HG03103 (cell line): ENCODE data around the gene PML.
"Not testable (repeated sequence)": the region's sequence is repeated elsewhere in the genome, so short reads cannot be mapped to it uniquely, and the experiment has no call there.

Experiments used
- ATAC-seq: cut with Tn5 transposase; IDR thresholded peaks from one replicate; pipeline ENCODE4 v1.9.1; 2021; ENCODE audit warnings: low read depth; ENCODE audit not compliant: unreplicated experiment

PML gene

GRCh38 chr15:74037171-74038117, 42.9 kb downstream of the PML start:
- no peak for ATAC-seq

- no peak for ATAC-seq
Observed at GRCh38 chr15:74038707-74039655, 44.5 kb downstream of the PML start.

GRCh38 chr15:74039656-74040010, 45.1 kb downstream of the PML start:
- no peak for ATAC-seq

GRCh38 chr15:74040109-74040850, 45.8 kb downstream of the PML start:
- ATAC-seq: no peak

- ATAC-seq: no peak
Observed at GRCh38 chr15:74041311-74041756, 46.8 kb downstream of the PML start.

- no peak for ATAC-seq
Observed at GRCh38 chr15:74041777-74042435, 47.4 kb downstream of the PML start.

- ATAC-seq: no peak
Observed at GRCh38 chr15:74042603-74043424, 48.3 kb downstream of the PML start.

GRCh38 chr15:74043425-74044266, 49.1 kb downstream of the PML start:
- ATAC-seq: no peak

- ATAC-seq: no peak
Observed at GRCh38 chr15:74044267-74045110, 50.0 kb downstream of the PML start.

GRCh38 chr15:74045184-74045583, 50.7 kb downstream of the PML start:
- ATAC-seq: no peak

- ATAC-seq: no peak
Observed at GRCh38 chr15:74045636-74046274, 51.2 kb downstream of the PML start.

- ATAC-seq: no peak
Observed at GRCh38 chr15:74046275-74046674, 51.8 kb downstream of the PML start.

- no peak for ATAC-seq
Observed at GRCh38 chr15:74050127-74050526, 55.6 kb downstream of the PML start.

GRCh38 chr15:74050556-74051234, 56.2 kb downstream of the PML start:
- no peak for ATAC-seq

- ATAC-seq: not testable (repeated sequence)
Observed at GRCh38 chr15:74052271-74053260, 58.0 kb downstream of the PML start.
